ENCODE data around the gene FAAP20.

The FAAP20 gene

DNA sequence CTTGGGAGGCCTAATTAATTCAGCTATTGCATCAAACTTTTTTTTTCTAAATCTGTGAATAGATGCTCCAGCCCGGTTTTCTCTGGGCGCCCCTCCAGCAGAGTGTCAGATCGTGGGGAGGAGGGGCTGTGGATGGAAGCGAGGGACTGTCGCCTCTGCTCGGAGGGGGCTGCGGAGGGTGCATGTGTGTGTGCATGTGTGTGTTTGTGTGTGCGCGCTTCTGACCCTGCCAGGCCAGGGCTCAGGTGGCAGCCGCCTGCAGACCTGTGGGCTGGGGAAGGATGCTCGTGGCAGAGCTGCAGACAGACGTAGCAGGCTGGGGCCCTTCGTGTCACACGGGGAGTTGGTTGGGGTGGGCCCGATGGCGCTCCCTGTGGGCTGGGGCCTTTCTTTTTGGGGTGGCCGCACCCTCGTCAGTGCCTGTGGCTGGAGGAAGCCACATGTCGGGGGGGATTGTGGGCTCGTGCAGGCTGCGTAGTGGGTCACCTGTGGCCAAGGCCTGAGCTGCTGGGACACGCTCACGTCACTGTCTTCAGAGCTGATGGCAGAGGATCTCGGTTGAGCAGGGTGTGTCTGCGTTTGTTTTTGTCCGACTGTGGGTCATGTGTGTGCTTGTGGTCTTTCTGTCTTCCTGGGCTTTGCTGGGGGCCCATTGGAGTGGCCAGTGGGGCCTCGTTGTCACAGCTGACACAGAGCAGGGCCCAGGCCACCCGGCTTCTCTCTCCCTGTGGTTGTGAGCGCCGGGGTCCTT, 36.4 kb upstream of the FAAP20 start:
- DNase-seq (ENCODE audit: low spot score) (no peak), FAIRE-seq (no peak)

DNA sequence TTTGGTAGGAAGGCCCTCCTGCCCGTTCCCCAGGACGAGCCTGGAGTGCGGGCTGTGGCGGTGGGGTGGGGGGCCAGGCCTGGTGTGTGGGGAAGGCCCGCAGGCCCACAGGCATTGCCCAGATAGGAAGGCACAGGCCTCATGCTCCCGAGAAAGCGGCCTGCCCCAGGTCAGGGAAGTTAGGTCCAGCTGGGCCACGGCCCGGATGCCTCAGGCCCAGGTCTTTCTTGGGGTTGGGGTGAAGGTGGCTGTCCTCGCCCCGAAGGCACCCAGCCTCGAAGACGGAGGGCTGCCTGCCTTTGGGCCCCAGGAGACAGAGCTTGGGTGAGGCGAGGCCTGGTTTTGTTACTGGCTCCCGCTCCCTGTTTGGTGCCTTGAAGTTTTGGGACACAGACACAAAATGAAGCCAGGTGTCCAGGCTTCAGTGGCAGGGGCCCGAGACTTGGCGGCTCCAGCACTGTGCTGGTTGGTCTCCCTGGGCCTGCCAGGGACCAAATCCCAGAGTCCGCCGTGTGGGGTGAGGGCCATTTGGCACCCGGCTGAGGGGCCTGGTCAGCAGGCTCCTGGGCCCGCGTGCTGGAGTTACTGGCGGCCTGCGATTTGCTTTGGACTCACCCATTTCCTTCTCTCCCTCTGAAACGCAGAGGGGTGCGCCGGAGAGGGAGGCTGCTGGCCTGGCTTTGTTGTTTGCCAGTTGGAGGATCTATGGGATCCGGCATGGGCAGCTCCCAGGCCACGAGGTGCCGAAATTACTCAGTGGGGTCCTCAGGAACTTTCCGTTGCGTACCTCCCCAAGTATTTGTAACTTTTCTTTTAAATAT, 35.5 kb upstream of the FAAP20 start:
- FAIRE-seq: no peak

DNA sequence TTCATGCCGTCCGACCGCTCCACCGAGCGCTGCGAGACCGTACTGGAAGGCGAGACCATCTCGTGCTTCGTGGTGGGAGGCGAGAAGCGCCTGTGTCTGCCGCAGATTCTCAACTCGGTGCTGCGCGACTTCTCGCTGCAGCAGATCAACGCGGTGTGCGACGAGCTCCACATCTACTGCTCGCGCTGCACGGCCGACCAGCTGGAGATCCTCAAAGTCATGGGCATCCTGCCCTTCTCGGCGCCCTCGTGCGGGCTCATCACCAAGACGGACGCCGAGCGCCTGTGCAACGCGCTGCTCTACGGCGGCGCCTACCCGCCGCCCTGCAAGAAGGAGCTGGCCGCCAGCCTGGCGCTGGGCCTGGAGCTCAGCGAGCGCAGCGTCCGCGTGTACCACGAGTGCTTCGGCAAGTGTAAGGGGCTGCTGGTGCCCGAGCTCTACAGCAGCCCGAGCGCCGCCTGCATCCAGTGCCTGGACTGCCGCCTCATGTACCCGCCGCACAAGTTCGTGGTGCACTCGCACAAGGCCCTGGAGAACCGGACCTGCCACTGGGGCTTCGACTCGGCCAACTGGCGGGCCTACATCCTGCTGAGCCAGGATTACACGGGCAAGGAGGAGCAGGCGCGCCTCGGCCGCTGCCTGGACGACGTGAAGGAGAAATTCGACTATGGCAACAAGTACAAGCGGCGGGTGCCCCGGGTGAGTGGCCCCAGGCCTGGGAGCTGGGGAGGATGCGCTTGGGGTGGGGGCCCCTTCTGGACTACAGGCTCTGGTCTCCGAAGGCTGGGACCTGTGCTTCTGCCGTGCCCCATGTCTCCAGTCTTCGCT, 34.7 kb upstream of the FAAP20 start:
- DNase-seq (ENCODE audit: low spot score) (peak; percentile 36), FAIRE-seq (no peak)

More for the DNA sequence above, 35.5 kb upstream of the FAAP20 start:
- DNase-seq (ENCODE audit: low spot score): no peak

DNA sequence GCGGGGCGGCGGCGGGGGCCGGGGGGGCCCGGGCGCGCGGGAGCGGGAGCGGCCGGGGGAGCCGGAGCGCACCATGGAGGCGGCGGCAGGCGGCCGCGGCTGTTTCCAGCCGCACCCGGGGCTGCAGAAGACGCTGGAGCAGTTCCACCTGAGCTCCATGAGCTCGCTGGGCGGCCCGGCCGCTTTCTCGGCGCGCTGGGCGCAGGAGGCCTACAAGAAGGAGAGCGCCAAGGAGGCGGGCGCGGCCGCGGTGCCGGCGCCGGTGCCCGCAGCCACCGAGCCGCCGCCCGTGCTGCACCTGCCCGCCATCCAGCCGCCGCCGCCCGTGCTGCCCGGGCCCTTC, 34.1 kb upstream of the FAAP20 start:
- FAIRE-seq (no peak), DNase-seq (ENCODE audit: low spot score) (no peak)

DNA sequence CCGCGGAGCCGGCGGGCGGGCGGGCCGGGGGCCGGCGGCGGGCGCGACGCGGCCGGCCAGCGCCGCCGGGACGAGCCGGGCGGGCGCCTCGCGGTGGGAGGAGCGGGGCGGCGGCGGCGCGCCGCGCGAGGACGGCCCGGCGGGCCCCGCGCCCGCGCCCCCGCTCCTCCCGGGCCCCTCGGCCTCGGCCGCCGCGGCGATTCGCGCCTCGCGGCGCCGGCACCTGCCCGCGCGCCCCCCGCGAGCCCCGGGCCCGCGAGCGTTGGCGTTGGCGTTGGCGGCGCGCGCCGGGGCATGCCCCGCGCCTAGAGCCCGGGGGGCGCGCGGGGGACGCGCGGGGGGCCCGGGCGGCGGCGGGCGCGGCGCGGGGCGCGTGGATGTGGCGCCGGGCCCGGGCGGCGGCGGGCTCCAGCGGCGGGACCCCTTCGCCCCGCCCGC, 33.6 kb upstream of the FAAP20 start, which contains the start of gene SKI:
Gene SKI, plus strand, starts transcription at position 163 of the 438 bp plus-strand sequence. CDS start 448 bp downstream, outside the sequence.
- no peak for FAIRE-seq

DNA sequence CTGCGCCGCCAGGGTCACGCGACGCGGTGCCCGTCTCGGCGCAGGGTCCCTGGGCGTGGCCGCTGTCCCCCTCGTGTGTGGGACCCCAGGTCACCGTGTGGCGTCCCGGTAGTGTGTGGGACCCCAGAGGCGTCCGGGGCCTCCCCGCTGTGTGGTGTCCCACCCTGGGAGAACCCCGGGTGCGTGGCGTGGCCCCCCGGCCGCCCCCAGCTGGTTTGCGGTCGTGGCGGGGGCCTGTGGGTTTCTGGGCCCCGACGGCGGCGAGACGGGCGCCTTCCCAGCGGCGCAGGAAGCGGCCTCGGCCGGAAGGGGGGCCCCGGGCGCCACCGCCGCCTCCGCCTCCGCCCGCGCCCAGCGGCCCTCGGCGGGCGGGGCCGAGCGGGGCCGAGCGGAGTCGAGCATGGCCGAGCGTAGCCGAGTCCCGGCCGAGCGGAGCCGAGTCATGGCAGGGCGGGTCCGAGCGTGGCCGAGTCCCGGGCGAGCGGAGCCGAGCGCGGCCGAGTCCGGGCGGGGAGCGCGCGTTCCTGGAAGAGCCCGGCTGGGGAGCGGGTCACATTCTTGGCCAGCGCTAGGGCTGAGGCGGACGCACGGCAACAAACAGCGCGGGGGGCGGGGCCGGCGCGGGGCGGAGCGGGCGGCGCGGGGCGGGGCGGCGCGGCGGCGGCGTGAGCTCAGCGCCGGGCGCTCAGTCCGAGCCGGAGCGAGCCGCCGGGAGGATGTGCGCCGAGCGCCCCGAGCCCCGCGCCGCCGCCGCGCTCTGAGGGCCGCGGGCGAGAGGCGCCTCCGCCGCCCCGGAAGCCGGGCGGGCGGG, 33.0 kb upstream of the FAAP20 start:
- no peak for FAIRE-seq
- DNase-seq (ENCODE audit: low spot score): peak; percentile 91

More for the DNA sequence above, 33.6 kb upstream of the FAAP20 start, which contains the start of gene SKI:
- no peak for DNase-seq (ENCODE audit: low spot score)

DNA sequence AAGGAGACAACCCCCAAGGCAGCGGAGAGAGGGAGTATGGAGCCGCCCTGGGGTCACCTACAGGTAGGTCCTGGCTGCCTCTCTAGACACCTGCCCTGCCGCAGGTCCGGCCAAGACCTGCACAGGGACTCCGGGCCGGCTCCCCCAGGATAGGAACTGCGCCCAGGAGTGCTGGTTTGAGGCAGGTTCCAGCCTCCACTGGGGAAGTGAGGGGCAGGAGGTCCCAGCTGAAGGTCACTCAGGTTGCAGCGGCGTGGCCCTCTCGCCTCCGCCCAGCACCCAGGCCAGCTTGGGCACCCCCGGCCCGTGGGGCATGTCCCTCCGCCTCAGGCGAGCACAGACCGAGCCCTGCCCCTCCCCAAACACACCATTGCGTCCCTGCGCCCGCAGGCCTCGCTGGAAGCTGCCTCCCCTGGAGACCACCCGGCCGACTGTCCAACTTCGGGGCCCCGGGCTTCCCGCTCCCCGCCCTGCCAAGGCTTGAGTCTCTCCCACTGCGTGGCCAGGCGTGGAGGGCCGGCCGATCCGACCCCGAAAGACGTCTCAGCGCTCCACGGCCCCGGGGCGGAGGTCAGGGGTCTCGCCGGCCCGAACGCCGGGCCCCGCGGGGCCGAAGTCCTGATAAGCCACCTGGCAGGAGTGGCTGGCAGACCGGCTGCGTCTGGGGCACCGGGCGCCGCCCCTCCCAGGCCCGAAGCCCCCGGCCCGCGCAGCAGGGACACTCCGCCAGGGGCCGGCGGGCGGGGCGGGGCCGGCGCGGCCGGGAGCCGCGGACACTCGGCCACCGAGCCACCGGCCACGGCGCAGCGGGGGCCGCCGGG, 32.2 kb upstream of the FAAP20 start:
- no peak for FAIRE-seq
- no peak for DNase-seq (ENCODE audit: low spot score)

DNA sequence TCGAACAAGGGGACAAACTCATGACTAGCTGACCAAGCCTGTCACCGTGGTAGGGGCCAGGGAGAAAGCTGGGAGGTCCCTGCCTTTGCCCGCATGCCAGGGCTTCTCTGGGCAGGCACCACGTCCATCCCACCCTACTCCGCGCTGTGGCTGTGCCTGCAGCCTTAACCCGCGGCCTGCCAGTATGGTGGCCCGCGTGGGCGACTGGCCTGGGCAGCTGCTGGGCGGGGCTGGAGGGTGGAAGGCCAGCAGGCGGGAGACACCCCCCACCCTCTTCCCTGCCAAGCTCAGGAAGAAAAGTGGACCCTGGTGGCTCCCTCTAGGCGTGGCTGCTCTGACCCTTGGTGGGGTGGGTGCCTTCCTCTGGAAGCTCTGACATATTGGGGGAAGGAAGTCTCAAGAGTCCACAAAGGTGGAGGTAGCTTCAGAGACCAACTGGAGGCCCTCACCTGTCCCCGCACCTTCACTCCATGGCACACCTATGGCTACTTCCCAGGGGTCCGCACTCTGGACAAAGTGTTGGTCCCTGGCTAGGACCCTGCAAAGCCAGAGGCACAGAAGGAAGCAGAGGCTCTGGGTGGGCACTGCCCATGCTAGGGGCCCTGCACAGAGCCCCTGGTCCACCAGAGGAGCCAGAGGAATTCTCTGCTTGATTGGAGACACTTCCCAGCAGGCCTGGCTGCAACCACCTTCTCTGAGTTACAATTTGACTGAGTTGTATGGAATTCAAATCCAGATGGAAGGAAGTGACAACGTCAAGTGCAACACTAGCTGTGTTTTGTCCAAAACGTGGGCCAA, 30.3 kb upstream of the FAAP20 start:
- no peak for FAIRE-seq
- no peak for DNase-seq (ENCODE audit: low spot score)

DNA sequence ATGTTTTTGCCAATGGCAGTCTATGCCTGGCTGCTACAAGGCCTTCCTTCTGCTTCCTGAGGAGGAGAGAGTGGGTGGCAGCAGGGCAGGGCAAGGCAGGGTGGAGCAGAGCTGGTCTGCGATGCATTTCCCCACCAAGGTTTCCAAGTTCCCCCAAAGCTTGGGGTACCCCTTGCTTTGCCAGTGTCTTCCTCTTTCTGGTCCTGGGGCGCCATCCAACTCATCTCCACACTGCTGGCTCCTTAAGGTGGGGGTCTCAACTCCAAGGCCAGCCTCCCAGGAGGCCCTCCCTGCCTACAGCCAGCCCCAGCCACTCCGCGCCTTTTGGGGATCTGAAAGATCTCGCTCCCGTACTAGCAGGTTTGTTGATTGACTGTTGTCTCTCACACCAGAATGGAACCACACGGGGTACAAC, 29.6 kb upstream of the FAAP20 start:
- FAIRE-seq (no peak), DNase-seq (ENCODE audit: low spot score) (no peak)

DNA sequence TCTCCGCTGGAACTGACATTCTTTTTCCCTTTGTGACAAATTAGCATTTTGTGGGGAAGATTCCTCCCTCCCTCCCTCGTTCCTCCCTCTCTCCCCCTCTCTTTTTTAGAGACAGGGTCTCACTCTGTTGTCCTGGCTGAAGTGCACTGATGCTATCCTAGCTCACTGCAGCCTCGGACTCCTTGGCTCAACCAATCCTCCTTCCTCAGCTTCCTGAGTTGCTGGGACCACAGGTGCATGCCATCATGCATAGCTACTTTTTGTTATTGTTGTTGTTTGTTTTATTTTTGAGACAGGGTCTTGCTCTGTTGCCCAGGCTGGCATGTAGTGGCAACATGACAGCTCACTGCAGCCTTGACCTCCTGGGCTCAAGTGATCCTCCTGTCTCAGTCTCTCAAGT, 26.7 kb upstream of the FAAP20 start:
- no peak for DNase-seq (ENCODE audit: low spot score)
- FAIRE-seq: no peak

DNA sequence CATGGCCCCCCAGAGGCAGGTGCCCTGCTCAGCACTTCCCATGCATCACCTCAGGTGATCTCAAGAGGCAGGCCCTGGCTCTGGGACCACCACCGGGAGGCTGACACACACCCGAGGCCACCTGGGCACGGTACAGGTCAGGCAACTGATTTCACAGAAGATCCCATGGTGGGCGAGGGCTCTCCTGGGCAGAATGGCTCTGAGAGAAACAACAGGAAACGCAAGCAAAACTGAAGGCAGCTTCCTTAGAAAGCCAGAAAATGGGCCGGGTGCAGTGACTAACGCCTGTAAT, 22.1 kb upstream of the FAAP20 start:
- FAIRE-seq (no peak), DNase-seq (ENCODE audit: low spot score) (no peak)

DNA sequence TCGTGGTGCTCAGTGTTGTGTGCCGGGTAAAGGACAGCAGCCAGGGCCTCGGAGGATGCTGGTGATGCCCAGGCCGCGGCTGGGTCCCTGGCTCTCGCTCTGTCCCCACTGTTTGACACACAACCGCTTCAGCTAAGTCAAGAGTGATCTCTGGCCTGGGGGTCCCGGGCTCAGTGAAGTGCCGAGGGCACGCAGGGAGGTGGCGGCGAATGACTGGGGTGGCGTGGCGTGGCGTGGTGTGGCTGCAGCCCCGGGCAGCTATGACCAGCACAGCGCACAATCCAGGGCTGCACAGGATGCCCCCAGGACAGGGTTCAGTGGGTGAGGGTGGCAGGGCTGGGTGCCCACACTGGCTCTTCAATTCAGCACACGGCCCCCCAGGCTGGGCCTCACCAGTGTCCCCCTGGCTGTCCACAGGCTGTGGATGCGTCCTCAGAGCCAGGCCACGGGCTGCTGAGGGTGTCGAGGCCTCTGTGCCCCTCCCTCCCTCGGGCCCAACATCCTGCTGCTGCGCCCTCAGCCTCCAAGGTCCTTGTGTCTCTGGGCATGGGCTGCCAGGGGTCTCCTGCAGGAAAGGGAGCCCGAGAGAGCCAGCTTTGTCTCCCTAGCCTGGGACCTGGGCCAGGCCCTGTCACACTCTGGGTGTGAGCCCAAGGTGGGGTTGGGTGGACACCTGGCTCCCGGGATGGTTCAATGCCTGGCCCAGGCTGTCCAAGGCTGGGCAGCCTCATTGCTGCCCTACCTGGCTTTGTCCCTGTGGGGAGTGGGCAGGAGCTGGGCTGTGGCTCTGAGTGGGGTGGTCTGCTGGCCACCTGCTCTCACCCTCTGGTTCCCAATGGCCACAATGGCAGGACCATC, 21.6 kb upstream of the FAAP20 start:
- FAIRE-seq: no peak
- DNase-seq (ENCODE audit: low spot score): no peak

DNA sequence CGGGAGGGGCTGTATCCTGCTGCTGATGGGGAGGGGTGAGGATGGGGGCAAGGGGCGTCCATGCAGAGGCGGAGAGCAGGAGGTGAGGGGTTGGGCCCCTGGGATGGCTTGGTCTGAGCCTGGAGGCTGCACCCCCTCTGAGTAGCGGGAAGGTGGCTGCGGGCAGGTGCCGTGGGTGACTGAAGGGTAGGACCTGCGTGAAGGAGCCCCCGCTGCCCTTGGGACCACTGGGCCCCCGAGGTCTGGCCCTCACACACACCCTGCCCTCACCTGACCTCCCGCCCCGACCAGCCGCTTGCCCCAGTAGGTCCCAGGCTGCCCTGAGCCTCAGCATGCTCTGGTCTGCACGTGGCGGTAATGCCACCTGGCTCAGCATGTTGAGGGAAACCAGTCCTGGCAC, 20.8 kb upstream of the FAAP20 start:
- FAIRE-seq (no peak), DNase-seq (ENCODE audit: low spot score) (no peak)

DNA sequence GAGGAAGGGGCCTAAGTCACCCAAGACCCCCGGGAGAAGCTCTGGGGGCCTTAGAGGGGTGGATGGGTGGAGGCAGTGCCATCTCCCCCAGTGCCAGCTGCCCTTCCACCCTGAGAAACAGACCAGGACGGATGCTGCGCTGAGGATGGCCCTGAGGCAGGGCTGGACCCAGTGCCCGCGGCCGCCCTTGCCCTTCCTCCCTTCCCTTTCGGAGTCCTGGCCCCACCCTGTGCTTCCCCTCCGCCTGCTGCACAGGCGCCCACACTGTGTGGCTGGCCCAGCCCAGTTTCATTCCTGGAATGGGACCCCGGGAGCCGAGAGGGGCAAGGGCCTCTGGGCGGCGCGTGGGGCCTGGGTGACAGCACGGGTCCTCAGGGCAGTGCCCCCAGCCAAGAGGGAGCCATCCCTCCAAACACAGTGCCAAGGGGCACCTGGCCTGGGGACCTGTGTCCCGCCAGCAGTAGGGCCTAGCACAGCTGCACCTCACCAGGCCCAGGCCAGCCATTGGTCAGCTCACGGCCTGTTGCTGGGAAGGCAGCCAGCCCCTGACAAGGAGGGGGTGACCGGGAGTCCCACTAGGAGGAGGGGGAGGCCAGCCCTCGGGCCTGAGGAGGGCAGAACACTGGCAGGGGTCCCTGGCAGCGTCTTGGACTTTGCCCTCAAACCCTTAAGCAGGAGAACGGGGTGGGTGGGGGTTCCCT, 20.1 kb upstream of the FAAP20 start:
- FAIRE-seq (no peak), DNase-seq (ENCODE audit: low spot score) (no peak)

DNA sequence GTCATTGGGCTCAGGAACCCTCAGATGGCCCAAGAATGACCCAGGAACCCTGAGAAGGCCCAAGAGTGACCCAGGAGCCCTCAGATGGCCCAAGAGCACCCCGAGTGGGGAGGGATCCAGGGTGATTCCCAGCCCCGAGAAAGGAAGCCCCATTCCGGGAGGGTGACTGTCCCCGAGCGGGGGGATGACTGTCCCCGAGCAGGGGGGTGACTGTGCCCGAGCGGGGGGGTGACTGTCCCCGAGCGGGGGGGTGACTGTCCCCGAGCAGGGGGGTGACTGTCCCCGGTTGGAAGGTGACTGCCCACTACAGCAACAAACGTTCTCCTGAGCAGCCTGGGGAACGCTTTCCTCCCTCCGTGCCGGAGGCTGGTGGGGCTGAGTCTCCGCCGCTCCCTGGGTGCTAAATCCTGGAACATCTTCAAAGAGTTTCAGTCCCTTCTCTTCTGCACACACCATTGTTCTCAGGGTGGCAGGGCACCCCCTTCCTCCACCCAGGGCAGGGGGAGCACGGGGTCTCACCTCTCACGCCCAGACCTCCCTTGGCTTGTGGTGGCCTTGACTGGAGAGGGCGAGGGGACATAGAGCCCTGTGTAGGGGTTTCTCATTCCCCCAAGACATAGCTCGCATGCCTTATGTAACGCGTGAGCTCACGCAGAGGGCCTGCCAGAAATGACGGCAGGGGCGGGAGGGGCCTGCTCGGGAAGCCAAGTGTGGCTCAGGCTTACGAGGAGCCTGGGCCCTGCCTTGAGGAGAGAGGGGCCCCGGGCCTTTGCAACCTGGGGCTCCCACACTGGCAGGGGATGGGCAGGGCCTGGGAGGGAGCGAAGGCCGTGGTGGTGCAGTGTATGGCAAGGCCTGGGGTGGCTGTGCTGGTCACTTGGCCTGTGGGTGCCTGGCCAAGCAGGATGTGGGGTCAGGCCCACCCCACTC, 19.3 kb upstream of the FAAP20 start:
- DNase-seq (ENCODE audit: low spot score): no peak
- FAIRE-seq: no peak

DNA sequence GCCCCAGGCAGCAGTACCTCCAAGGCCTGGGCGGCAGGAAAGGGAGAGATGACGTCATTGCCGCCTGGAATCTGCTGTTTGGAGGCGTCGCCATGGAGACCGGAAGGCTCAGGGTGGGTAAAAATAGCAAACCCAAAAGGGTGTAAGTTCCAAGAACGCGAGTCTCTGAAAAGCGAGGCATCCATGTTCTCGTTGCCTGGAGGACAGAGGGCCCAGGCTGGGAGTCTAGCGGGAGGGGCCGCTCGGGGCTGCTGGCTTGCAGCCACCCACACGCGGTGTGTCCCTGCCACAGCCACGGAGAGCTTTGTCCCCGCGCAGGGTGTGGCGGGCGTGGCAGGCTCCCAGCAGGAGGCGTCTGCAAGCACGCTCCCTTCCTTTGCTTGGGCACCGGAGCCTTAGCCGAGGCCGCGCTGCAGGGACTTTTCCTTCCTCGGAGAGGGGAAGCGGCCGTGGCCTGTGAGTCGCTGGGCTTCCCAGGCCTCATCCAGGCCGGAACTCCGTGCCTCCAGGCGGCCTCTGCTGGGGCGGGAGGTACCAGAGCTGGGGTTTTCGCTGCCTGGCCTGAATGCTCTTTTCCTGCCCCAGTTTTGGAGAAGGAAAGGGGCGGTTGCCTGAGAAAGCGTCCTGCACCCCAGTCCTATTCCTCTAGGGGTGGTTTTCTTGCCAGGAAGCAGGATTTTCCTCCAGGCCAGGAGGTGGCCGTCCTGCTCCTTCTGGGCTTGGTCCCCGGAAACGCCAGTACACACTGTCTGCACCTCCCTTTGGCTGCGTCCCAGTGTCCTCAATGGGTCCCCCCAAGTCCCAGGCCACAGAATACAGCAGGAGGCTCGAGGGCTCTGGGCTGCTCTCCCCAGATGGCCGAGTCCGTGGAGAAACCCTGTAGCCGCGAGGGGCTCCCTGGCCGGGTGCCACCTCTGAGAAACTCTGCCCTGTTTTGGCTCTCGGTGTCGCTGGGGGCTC, 18.2 kb upstream of the FAAP20 start:
- FAIRE-seq (no peak), DNase-seq (ENCODE audit: low spot score) (peak; percentile 87)
